A549 (cell line): Measurements from ENCODE around the gene ZNF844.

ENCODE experiments used
- CEBPB ChIP-seq, 2 experiments: fragments of >200 bp in 1 of 2; sonication (Bioruptor Twin) in 1 of 2; formaldehyde crosslinking in 1 of 2; IDR thresholded peaks; 2 replicates each; pipeline ENCODE4 v1.6.1; 2012 to 2016
- CHD4 ChIP-seq: fragments of 200-600 bp; sonication (generic); IDR thresholded peaks from 2 replicates; pipeline ENCODE4 v1.6.1; 2016; ENCODE audit warnings: antibody characterized with exemption, mild to moderate bottlenecking, borderline replicate concordance
- CTCF ChIP-seq: fragments of >200 bp; sonication (Bioruptor Twin); formaldehyde crosslinking; IDR thresholded peaks from 3 replicates; pipeline ENCODE4 v1.5.1; 2016
- KDM1A ChIP-seq: fragments of 200-600 bp; sonication (generic); IDR thresholded peaks from 2 replicates; pipeline ENCODE4 v1.6.1; 2016; ENCODE audit warnings: low read depth, mild to moderate bottlenecking
- POLR2A ChIP-seq: IDR thresholded peaks from 2 replicates; pipeline ENCODE4 v1.6.1; 2012; ENCODE audit warnings: mild to moderate bottlenecking, low read length
- RFX5 ChIP-seq: fragments of 450-650 bp; IDR thresholded peaks from 2 replicates; pipeline ENCODE4 v1.7.1; 2014; ENCODE audit warnings: antibody characterized with exemption, mild to moderate bottlenecking, moderate library complexity
- USF2 ChIP-seq: fragments of 450-650 bp; IDR thresholded peaks from 2 replicates; pipeline ENCODE4 v1.6.1; 2014; ENCODE audit warnings: antibody characterized with exemption
- TF ChIP-seq, protein P1 (sequence below): fragments of 200-600 bp; sonication (generic); IDR thresholded peaks from 2 replicates; pipeline ENCODE4 v1.6.1; 2016; ENCODE audit warnings: antibody characterized with exemption, mild to moderate bottlenecking, moderate library complexity

DNA sequence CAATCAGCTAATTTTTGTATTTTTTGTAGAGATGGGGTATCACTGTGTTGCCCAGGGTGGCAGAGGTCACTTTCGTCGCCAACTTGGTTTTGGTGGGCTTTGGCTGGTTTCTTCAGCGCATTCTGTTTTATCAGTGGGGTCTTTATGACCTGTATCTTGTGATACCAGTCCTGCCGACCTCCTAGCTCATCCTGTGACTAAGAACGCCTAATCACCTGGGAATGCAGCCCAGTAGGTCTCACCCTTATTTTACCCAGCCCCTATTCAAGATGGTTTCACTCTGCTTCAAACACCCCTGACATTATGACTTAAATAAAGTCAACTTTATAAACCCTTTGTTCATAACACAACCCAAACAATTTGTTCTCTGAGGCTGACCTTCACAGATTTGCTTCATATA lies 8.7 kb upstream of the ZNF844 start:
- TF ChIP-seq CTCF (no peak), CEBPB (IDR thresholded peaks at IDR 0.05) (no peak), CHD4 (no peak), RFX5 (no peak), POLR2A (no peak), USF2 (no peak), KDM1A (no peak)
- TF ChIP-seq, protein P1, sequence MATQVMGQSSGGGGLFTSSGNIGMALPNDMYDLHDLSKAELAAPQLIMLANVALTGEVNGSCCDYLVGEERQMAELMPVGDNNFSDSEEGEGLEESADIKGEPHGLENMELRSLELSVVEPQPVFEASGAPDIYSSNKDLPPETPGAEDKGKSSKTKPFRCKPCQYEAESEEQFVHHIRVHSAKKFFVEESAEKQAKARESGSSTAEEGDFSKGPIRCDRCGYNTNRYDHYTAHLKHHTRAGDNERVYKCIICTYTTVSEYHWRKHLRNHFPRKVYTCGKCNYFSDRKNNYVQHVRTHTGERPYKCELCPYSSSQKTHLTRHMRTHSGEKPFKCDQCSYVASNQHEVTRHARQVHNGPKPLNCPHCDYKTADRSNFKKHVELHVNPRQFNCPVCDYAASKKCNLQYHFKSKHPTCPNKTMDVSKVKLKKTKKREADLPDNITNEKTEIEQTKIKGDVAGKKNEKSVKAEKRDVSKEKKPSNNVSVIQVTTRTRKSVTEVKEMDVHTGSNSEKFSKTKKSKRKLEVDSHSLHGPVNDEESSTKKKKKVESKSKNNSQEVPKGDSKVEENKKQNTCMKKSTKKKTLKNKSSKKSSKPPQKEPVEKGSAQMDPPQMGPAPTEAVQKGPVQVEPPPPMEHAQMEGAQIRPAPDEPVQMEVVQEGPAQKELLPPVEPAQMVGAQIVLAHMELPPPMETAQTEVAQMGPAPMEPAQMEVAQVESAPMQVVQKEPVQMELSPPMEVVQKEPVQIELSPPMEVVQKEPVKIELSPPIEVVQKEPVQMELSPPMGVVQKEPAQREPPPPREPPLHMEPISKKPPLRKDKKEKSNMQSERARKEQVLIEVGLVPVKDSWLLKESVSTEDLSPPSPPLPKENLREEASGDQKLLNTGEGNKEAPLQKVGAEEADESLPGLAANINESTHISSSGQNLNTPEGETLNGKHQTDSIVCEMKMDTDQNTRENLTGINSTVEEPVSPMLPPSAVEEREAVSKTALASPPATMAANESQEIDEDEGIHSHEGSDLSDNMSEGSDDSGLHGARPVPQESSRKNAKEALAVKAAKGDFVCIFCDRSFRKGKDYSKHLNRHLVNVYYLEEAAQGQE: no peak
